Kidney (tissue), 14 donors: ENCODE data around the gene TJP1. TPM values are rescaled to one million over a fixed set of nuclear protein-coding genes. Genes with fewer than 3 reads are reported as not detected.
"Not testable (repeated sequence)": the region's sequence is repeated elsewhere in the genome, so short reads cannot be mapped to it uniquely, and the experiment has no call there.

ENCODE experiments used
- DNase-seq, 5 donors: peaks; one replicate each; pipeline ENCODE4 v3.0.0-alpha.2; 2013 to 2020
- FAIRE-seq: peaks from 2 replicates; lab custom pipeline; 2012; peaks lifted over from hg19 to GRCh38; lab: Jason Lieb, UNC
- H3K27ac ChIP-seq, 2 donors: one replicate each; pipeline ENCODE4 v1.7.0; 2013; ENCODE audit warnings: low read depth in 2 of 2, low read length in 2 of 2, inconsistent platforms in 1 of 2
- H3K27me3 ChIP-seq: one replicate; pipeline ENCODE4 v1.7.1; 2013; ENCODE audit warnings: low read length, inconsistent platforms; ENCODE audit not compliant: control insufficient read depth, insufficient read depth
- H3K36me3 ChIP-seq, 3 donors: one replicate each; pipeline versions ENCODE4 v1.7.0 to v1.7.1; 2013; ENCODE audit warnings: low read length in 3 of 3, control low read depth in 1 of 3, inconsistent platforms in 1 of 3; ENCODE audit not compliant: insufficient read depth in 3 of 3, control insufficient read depth in 2 of 3
- H3K4me1 ChIP-seq, 3 donors: one replicate each; pipeline versions ENCODE4 v1.7.0 to v1.7.1; 2013; ENCODE audit warnings: low read length in 3 of 3, inconsistent platforms in 1 of 3, low read depth in 1 of 3; ENCODE audit not compliant: control insufficient read depth in 2 of 3, insufficient read depth in 2 of 3
- H3K4me3 ChIP-seq, 3 donors: one replicate each; pipeline versions ENCODE4 v1.7.0 to v1.8.1; 2013; ENCODE audit warnings: low read length in 3 of 3, control low read depth in 1 of 3, inconsistent platforms in 1 of 3
- H3K9ac ChIP-seq, 3 donors: one replicate each; pipeline versions ENCODE4 v1.7.0 to v1.7.1; 2013; ENCODE audit warnings: low read length in 3 of 3, control low read depth in 1 of 3, inconsistent platforms in 1 of 3
- H3K9me3 ChIP-seq, 3 donors: one replicate each; pipeline versions ENCODE4 v1.7.0 to v1.7.1; 2013; ENCODE audit warnings: low read length in 3 of 3, control low read depth in 1 of 3, inconsistent platforms in 1 of 3; ENCODE audit not compliant: control insufficient read depth in 2 of 3, insufficient read depth in 1 of 3
- CTCF ChIP-seq: IDR thresholded peaks from 3 replicates; pipeline ENCODE4 v1.5.1; 2012; ENCODE audit warnings: mild to moderate bottlenecking, moderate library complexity, borderline replicate concordance; ENCODE audit not compliant: insufficient read depth; ENCODE audit errors: extremely low read depth
- intact Hi-C: fragments of 100-400 bp; cut with DNase I; formaldehyde crosslinking; loops from one replicate; pipeline ENCODE4 v1.11.1; 2022
- polyA plus RNA-seq: library from polyadenylated mRNA; stranded (reverse); fragments of 350-450 nt; fragmentation: Illumina TruSeq; extraction: RNeasy Lipid Tissue Mini Kit (QIAGEN cat#74804); gene quantifications from one replicate; pipeline ENCODE4 v1.2.3, GENCODE V29; 2014; ENCODE audit warnings: low read depth, low replicate concordance; ENCODE audit not compliant: insufficient read depth
- total RNA-seq: library from RNA; stranded (reverse); fragmentation: NEBNext Ultra II Directional; extraction: Animal tissue kit (Norgen Biotek cat#: 25700); gene quantifications from one replicate; pipeline ENCODE4 v1.2.1, GENCODE V29; 2021
- donor health status: control.
- donor health status: control.
- donor health status: control.
- donor health status: control.
- donor health status: control.
- donor health status: DM: yes; HTN: yes; CAD: no.
- donor health status: Normal renal cell carcinoma (clear cell type).

TJP1 gene
- total and polyA plus RNA-seq, 2 donors from 2014 or later: 17.7 to 121 TPM

GRCh38 chr15:29785642-29786041 is 36.6 kb downstream of the TJP1 start:
- DNase-seq (no peak), FAIRE-seq (no peak)
- Histone ChIP-seq H3K27ac (no peak overlapping the region), H3K27me3 (no peaks in the 10 kb centered on the region), H3K36me3 (no peaks in the 10 kb centered on the region), H3K9ac (no peak overlapping the region), H3K4me3 (no peak overlapping the region), H3K4me1 (no peaks in the 10 kb centered on the region), H3K9me3 (peaks cover 0 to 2% (median 0%) of the 10 kb centered on the region in 3 donors)
- TF ChIP-seq CTCF: no peak
- intact Hi-C loops: no loop called here

DNA sequence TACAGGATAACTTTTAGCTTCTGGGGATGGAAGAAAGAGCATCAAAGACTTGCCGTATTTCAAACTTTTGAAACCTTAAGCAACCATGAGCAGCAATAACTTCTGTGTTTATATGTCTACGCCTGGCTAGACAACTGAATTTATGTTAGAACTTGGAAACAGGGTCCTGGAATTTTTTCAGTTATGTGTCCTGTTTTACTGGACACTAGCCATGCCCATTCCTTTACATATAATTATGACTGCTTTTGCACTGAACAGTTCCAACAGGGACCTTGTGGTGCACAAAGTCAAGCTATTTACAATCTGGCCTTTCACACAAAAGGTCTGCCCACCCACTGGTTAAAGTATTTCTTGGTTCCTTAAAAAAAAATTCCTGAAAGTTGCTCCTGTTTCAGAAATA is 37.1 kb downstream of the TJP1 start:
- H3K27ac ChIP-seq: no peak overlapping the region
- intact Hi-C loops: no loop called here
- no peak overlapping the region for H3K4me3 ChIP-seq
- no peaks in the 10 kb centered on the region for H3K27me3 ChIP-seq
- peaks cover 0 to 2% (median 0%) of the 10 kb centered on the region in 3 donors for H3K9me3 ChIP-seq
- no peaks in the 10 kb centered on the region for H3K36me3 ChIP-seq
- no peak for TF ChIP-seq CTCF
- DNase-seq: peak in 2 of 5 donors; percentile 38 to 49
- no peak for FAIRE-seq
- no peak overlapping the region for H3K9ac ChIP-seq
- H3K4me1 ChIP-seq: no peaks in the 10 kb centered on the region

- H3K9me3 ChIP-seq: peaks cover 0 to 2% (median 0%) of the 10 kb centered on the region in 3 donors
- no peaks in the 10 kb centered on the region for H3K36me3 ChIP-seq
- DNase-seq: no peak
- H3K27me3 ChIP-seq: no peaks in the 10 kb centered on the region
- no peak overlapping the region for H3K27ac ChIP-seq
- H3K9ac ChIP-seq: no peak overlapping the region
- intact Hi-C loops: no loop called here
- no peaks in the 10 kb centered on the region for H3K4me1 ChIP-seq
- TF ChIP-seq CTCF: no peak
- no peak overlapping the region for H3K4me3 ChIP-seq
- FAIRE-seq: no peak
These were observed 37.9 kb downstream of the TJP1 start for GRCh38 chr15:29784413-29784812.

- H3K9ac ChIP-seq, intact Hi-C loops, H3K36me3 ChIP-seq, DNase-seq, FAIRE-seq, H3K4me3 ChIP-seq, H3K9me3 ChIP-seq, H3K4me1 ChIP-seq, H3K27ac ChIP-seq, H3K27me3 ChIP-seq: not testable (repeated sequence)
These were observed 39.5 kb downstream of the TJP1 start for GRCh38 chr15:29782816-29783215.
